GM12875 (cell line): ENCODE measurements around the gene KIF3C.
"Not testable (repeated sequence)": the region's sequence is repeated elsewhere in the genome, so short reads cannot be mapped to it uniquely, and the experiment has no call there.

Experiments
- H3K4me3 ChIP-seq: one replicate; pipeline ENCODE4 v1.5.1; 2011; ENCODE audit warnings: low read depth, low read length, control low read depth
- TF ChIP-seq, protein P1 (sequence below): IDR thresholded peaks from 2 replicates; pipeline ENCODE4 v1.5.1; 2011; ENCODE audit warnings: low read depth, mild to moderate bottlenecking, control low read depth, inconsistent platforms, low read length, moderate library complexity, borderline replicate concordance; ENCODE audit not compliant: insufficient read depth

Gene KIF3C

DNA sequence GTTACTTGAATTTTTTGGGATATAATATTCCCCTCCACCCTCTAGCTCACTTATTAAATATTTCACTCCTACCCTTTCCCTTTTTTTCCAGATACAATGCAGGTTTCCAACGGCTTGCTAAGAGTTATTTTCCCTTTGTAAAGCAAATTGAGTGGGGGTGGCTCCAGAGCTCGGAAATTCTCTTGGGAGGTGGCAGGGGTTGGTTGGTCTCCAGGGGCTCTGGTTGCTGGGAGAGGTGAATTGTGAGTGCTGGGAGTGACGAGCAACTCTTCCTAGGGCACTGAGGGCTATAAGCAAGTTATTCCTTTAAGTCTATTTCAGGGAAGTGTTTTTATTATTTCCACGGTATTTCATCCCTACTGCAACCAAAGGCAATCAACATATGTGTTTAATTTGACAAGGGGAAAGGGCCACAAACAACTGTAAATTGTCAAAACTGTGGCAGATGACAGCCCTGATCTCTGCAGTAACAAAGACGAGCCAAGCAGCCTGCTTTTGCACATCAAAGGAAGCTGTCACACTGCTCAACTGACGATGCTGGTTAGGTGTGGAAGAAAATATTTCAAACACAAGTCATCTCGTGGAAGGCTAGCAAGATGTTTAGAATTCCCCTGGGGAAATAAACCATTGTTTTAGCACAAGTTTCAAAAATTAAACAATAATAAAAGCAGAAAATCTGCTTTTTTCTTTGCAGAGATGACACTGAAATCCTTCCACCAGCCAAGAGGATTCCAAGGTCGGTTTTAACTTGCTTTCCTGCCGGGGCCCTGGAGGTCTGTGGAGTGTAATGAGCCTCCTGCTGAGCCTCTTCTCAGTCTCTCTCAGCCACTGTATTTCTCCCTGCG is 69.2 kb downstream of the KIF3C start:
- TF ChIP-seq, protein P1, sequence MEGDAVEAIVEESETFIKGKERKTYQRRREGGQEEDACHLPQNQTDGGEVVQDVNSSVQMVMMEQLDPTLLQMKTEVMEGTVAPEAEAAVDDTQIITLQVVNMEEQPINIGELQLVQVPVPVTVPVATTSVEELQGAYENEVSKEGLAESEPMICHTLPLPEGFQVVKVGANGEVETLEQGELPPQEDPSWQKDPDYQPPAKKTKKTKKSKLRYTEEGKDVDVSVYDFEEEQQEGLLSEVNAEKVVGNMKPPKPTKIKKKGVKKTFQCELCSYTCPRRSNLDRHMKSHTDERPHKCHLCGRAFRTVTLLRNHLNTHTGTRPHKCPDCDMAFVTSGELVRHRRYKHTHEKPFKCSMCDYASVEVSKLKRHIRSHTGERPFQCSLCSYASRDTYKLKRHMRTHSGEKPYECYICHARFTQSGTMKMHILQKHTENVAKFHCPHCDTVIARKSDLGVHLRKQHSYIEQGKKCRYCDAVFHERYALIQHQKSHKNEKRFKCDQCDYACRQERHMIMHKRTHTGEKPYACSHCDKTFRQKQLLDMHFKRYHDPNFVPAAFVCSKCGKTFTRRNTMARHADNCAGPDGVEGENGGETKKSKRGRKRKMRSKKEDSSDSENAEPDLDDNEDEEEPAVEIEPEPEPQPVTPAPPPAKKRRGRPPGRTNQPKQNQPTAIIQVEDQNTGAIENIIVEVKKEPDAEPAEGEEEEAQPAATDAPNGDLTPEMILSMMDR = no peak
- H3K4me3 ChIP-seq = no peak overlapping the region

- not testable (repeated sequence) for H3K4me3 ChIP-seq
These were observed 72.7 kb downstream of the KIF3C start for GRCh38 chr2:25909574-25909973.

DNA sequence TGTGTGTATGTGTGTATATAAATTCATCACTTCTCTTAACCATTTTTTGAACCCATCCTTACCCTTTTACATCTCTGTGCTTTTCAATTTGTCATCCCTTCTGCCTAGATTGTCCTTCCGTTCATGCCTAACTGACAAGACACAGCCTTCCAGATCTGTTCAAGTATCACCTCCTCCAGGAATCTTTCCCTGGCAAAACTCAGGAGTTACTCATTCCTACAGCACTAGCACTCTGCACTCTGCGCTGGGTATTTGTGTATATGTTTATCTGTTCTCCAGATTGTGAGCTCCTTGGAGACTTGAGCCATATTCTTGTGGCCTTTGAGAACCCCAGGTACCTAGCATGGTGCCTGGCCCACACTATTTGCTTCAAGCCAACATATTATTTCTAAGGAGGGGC is 77.2 kb downstream of the KIF3C start:
- H3K4me3 ChIP-seq = no peak overlapping the region

GRCh38 chr2:25903216-25903776 is 79.0 kb downstream of the KIF3C start:
- TF ChIP-seq, protein P1 = no peak
- no peak overlapping the region for H3K4me3 ChIP-seq

More for the DNA sequence above, 77.2 kb downstream of the KIF3C start:
- TF ChIP-seq, protein P1 = no peak

- no peak overlapping the region for H3K4me3 ChIP-seq
- TF ChIP-seq, protein P1 = no peak
These were observed 82.8 kb downstream of the KIF3C start for GRCh38 chr2:25899404-25899970.

DNA sequence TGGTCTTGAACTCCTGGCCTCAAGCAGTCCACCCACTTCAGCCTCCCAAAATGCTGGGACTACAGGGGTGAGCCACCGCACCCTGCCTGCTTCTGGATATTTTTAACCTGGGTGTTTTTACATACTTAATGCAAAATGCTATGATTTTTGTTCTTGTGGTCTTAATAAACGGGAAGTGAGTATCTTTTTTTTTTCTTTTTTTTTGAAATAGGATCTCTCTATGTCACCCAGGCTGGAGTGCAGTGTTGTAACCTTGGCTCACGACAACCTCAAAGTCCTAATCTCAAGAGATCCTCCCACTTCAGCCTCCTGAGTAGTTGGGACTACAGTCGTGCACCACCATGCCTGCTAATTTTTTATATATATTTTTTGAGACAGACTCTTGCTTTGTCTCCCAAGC is 84.8 kb downstream of the KIF3C start:
- H3K4me3 ChIP-seq = no peak overlapping the region
- TF ChIP-seq, protein P1 = no peak

DNA sequence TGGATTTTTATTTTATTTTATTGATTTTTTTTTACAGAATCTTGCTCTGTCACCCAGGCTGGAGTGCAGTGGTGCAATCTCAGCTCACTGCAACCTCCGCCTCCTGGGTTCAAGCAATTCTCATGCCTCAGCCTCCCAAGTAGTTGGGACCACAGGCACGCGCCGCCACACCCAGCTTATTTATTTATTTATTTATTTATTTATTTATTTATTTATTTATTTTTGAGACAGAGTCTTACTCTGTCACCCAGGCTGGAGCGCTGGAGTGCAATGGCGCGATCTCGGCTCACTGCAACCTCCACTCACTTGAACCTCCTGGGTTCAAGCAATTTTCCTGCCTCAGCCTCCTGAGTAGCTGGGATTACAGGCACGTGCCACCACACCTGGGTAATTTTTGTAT is 86.0 kb downstream of the KIF3C start:
- H3K4me3 ChIP-seq = not testable (repeated sequence)

- TF ChIP-seq, protein P1 = no peak
These were observed 86.7 kb downstream of the KIF3C start for GRCh38 chr2:25895610-25896009.

More at GRCh38 chr2:25895610-25896009, 86.7 kb downstream of the KIF3C start:
- H3K4me3 ChIP-seq = no peak overlapping the region
